GM10266 (cell line): ENCODE results near the gene TNFAIP2.

ENCODE experiments used
- DNase-seq: peaks from one replicate; pipeline ENCODE4 v3.0.0; 2012; ENCODE audit errors: extremely low spot score
- CTCF ChIP-seq: IDR thresholded peaks from 2 replicates; pipeline ENCODE4 v1.5.1; 2012; ENCODE audit warnings: mild to moderate bottlenecking, low read depth; ENCODE audit not compliant: control insufficient read depth, insufficient read depth; ENCODE audit errors: missing control alignments

TNFAIP2 gene

GRCh38 chr14:103100281-103101121 lies 22.8 kb upstream of the TNFAIP2 start:
- TF ChIP-seq CTCF, result no peak

DNA sequence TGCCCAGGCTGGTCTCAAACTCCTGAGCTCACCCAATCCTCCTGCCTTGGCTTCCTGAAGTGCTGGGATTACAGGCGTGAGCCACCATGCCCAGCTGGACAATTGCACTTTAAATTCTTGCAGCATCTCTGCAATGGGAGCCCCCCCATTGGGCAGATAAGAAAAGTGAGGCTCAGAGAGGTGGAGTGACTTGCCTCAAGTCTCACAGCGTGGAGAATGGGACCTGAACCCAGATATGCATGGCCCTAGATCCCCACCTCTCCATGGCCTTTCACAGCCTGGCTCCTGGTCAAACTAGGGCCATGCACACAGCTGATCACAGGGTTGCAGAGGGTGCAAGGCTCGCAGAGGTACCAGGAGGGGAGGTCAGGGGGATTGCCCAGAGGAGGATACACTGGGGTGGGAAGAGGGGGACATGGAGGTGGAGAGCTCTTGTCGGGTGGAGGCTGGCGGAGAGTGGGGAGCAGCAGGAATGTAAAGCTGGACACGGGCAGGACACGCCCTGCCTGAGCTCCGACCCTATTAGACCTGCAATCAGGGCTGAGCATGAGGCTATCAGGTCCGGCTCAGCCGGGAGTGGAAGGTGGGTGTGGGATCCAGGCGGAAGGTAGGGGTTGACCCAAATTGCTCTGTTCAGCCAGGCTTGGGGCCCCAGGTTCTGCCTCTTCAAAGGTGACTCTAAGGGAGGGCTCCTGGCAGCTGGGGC lies 21.9 kb upstream of the TNFAIP2 start:
- no peak for DNase-seq
- no peak for TF ChIP-seq CTCF

More at GRCh38 chr14:103100281-103101121, 22.8 kb upstream of the TNFAIP2 start:
- no peak for DNase-seq

GRCh38 chr14:103101963-103102688 lies 21.1 kb upstream of the TNFAIP2 start:
- no peak for TF ChIP-seq CTCF
- no peak for DNase-seq

GRCh38 chr14:103102689-103103260 lies 20.5 kb upstream of the TNFAIP2 start:
- DNase-seq, result no peak
- TF ChIP-seq CTCF, result no peak

GRCh38 chr14:103103461-103104388 lies 19.5 kb upstream of the TNFAIP2 start:
- no peak for DNase-seq
- TF ChIP-seq CTCF, result no peak

GRCh38 chr14:103104389-103104653 lies 18.9 kb upstream of the TNFAIP2 start:
- no peak for TF ChIP-seq CTCF
- DNase-seq, result no peak
